A549 treated with CORT108297 at 1 μM for 4 hours (cell line): ENCODE measurements around the gene LST1. TPM values are rescaled to one million over a fixed set of nuclear protein-coding genes. Genes with fewer than 3 reads are reported as not detected.

Experiments used
- total RNA-seq: library from RNA; stranded (reverse); fragments of 200-300 nt; extraction: Qiagen RNA extraction; gene quantifications from 5 replicates; pipeline ENCODE4 v1.2.3, GENCODE V29; 2022

Gene LST1
- 0.46 to 0.73 TPM in 2 of 5 replicates, not detected in the others for total RNA-seq

DNA sequence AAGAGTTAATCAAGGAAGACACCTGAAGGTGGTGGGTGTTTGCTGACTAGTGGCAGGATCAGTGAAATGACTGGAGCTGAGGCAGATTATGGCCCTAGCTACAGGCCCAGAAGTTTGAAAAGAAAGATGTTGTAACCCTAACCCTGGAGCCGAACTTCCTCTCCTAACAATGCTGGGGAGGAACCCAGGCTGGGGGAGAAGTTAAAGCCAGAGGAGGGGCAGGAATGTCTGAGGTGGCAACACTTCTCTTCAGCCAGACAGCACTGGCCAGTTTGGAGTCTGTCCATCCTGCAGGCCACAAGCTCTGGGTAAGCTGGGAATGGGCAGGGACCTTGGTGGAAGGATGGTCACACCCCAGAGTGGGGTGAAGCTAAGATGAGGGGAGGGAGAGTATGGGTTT lies at the start of gene LST1:
Gene LST1 (plus strand): TSS at position 270 of the 400 bp plus-strand sequence. CDS start 1,023 bp downstream, outside the sequence.

DNA sequence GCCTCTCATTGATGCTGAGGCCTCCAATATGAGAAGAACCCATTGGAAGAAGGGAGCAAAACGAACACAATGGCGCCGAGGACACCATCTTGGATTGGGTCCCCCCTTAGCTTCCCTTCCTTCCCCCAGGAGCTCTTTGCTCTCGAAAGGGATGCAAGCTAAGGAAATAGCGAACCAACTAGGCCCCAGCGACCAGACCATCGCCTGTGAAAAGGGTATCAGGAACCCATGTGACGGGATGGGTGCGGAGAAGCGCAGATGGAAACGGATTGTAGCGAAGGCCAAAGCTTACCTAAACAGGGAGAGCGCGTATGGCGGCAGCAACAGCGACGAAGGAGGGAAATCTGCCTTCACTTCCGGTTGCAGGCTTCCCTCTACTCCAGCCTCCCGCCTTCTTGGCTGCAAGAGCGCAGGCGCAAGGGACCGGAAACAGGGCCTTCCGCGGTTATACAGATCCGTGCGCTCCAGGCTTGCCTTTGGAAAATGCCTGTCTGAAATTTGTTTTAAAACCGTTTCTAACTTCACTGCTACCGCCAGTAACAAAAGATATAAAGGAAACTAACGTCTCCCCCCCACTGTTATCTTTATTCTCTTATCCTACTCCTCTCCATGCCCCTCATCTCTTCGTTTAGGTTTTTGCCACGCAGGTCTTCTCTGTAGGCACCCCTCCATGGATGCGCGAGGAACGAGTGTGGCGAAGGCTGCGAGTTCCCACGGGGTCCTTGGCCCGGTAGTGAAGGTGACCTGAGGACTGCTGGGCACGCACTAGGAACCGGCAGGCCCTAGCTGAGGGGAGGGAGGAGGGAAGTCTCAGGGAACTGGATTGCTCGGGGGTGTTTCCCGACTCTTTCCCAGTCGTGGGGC lies 44.2 kb upstream of the LST1 start, which contains the start of gene DDX39B:
Gene DDX39B (minus strand): TSS at position 346 of the 864 bp plus-strand sequence. CDS start 1,471 bp downstream, outside the sequence.

DNA sequence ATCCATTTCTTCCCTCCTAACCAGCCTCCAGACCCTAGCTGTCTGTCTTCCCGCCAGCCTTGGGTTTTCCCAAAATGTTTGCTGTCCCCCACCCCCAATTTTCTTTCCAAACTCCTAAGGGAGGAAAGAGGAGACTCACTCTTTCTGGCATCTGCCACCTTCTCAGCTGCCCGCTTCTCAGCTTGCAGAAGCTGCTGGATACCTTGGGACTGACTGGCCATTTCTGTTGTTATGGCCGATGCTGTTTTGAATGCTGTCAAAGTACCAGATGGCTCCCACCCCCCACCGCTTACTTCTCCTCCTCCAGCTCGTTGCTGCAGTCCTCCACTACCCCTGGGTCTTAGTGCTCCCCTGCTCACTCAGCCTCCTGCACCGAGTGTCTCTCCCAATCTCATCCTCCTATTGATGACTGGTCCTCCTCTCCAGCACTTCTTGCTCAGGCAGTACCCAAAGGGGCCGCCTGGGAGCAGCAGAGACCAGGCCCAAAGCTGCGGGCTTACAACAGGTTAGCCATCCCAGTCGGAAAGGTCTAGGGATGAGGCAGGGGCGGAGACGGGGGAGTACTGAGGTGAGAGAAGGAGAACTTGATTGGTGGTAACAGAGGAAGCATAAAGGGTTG lies 39.6 kb upstream of the LST1 start, which contains the start of gene ATP6V1G2:
Gene ATP6V1G2 (minus strand): TSS at position 270 of the 619 bp plus-strand sequence. CDS start 49 bp downstream, at position 221.

DNA sequence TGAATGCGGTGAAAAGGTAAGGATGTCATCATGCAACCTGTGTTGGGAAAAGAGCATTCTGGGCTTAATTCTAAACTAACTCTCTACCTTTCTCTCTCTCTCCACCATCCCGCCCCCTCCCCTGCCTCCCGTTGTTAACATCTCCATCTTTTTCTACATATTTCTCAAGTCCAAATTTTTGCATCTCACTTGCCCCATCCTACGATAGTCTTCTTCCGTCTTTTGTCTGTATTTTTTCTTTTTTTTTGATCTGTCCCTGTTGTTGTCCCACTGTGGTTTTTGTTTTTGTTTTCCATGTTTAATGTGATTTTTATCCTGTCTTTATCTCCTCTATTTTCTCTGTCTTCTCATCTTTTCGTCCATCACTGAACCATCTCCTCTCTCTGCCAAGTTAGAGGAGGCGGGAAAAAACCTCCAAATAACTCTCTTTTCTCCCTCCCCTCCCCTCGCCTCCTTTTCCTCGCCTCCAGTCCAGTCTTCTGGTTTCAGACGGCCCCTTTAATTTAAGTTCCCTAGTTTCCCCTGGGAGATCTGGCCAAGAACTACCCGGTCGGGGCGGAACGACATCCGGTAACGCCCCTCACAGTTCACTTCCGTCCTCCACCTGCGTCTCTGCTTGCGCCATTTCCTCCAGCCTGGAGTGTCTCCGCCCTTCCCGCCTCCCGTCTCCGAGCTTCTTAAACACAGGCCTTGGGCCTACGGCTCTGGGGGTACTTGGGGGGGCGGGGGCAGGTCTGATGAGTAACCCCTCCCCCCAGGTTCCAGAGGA lies 38.9 kb upstream of the LST1 start, which contains the start of gene NFKBIL1:
Gene NFKBIL1 (plus strand): TSS at position 651 of the 769 bp plus-strand sequence. CDS start 87 bp downstream, at position 738.

DNA sequence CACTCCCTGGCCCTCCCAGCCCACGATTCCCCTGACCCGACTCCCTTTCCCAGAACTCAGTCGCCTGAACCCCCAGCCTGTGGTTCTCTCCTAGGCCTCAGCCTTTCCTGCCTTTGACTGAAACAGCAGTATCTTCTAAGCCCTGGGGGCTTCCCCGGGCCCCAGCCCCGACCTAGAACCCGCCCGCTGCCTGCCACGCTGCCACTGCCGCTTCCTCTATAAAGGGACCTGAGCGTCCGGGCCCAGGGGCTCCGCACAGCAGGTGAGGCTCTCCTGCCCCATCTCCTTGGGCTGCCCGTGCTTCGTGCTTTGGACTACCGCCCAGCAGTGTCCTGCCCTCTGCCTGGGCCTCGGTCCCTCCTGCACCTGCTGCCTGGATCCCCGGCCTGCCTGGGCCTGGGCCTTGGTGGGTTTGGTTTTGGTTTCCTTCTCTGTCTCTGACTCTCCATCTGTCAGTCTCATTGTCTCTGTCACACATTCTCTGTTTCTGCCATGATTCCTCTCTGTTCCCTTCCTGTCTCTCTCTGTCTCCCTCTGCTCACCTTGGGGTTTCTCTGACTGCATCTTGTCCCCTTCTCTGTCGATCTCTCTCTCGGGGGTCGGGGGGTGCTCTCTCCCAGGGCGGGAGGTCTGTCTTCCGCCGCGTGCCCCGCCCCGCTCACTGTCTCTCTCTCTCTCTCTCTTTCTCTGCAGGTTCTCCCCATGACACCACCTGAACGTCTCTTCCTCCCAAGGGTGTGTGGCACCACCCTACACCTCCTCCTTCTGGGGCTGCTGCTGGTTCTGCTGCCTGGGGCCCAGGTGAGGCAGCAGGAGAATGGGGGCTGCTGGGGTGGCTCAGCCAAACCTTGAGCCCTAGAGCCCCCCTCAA lies 13.8 kb upstream of the LST1 start, which contains the start of gene LTA:
Gene LTA (plus strand): TSS at position 249 of the 871 bp plus-strand sequence. CDS start 454 bp downstream, at position 703.

DNA sequence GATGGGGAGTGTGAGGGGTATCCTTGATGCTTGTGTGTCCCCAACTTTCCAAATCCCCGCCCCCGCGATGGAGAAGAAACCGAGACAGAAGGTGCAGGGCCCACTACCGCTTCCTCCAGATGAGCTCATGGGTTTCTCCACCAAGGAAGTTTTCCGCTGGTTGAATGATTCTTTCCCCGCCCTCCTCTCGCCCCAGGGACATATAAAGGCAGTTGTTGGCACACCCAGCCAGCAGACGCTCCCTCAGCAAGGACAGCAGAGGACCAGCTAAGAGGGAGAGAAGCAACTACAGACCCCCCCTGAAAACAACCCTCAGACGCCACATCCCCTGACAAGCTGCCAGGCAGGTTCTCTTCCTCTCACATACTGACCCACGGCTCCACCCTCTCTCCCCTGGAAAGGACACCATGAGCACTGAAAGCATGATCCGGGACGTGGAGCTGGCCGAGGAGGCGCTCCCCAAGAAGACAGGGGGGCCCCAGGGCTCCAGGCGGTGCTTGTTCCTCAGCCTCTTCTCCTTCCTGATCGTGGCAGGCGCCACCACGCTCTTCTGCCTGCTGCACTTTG lies 10.7 kb upstream of the LST1 start, which contains the start of gene TNF:
Gene TNF (plus strand): TSS at position 231 of the 567 bp plus-strand sequence. CDS start 177 bp downstream, at position 408.

DNA sequence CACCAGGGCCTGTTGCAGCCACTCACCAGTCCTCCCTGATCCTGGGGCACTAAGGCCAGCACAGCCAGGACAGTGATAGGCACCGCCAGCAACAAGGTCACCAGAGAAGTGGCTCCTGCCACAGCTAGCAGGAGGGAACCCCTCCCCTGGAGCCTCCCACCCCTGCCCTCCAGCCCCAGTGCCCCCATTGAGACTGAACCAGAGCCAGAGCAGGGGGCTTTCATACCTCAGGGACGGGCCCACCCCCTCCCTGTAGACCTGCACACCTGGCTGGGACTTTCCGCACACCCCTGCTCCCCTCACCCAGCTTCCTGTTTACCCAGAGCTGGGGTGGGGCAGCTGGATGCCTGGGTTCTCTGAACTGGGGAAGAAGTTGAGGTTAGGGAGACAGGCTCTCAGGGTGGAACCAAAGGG lies 3.8 kb upstream of the LST1 start, which contains the start of gene LTB:
Gene LTB (minus strand): TSS at position 195 of the 414 bp plus-strand sequence. CDS start 7 bp downstream, at position 188.

DNA sequence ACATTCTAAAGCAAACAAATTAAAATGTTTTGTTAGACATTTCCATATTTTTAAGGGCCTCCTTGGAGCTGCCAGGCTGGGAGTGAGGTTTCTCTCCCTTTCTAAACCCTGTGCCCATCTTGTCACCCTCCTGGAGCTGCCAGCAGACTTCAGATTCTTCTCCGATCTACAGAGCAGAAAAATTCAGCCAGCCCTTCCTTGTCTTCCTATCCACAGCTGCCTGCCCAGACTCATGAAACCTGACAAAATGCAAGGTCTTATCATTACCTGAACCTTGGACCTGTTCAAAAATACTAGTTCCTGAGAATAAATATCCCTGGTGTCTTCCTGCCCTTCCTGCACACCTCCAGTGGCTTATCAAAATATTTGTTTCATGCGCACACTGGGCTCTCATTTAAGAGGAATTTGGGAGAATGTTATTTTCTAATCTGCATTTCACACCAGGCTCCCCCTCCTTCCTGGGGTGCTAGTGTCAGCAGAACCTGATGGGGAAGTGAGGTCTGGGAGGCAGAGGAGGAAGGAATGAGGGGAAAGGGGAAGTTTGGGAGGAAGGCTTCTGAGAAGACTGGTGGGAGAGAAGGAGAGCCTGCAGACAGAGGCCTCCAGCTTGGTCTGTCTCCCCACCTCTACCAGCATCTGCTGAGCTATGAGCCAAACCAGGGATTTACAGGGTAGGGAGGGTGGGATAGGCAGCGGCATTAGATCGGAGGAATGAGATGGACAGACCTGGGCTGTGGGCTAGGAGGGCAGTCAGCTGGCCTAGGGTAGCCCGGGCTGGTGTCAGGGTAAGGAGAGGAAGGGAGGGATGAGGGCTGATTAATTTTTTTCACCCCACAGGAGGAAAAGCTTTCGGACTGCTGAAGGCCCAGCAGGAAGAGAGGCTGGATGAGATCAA lies 28.9 kb downstream of the LST1 start, which contains the start of gene AIF1:
Gene AIF1 (plus strand): TSS at position 551 of the 895 bp plus-strand sequence. CDS start 96 bp downstream, at position 647.

DNA sequence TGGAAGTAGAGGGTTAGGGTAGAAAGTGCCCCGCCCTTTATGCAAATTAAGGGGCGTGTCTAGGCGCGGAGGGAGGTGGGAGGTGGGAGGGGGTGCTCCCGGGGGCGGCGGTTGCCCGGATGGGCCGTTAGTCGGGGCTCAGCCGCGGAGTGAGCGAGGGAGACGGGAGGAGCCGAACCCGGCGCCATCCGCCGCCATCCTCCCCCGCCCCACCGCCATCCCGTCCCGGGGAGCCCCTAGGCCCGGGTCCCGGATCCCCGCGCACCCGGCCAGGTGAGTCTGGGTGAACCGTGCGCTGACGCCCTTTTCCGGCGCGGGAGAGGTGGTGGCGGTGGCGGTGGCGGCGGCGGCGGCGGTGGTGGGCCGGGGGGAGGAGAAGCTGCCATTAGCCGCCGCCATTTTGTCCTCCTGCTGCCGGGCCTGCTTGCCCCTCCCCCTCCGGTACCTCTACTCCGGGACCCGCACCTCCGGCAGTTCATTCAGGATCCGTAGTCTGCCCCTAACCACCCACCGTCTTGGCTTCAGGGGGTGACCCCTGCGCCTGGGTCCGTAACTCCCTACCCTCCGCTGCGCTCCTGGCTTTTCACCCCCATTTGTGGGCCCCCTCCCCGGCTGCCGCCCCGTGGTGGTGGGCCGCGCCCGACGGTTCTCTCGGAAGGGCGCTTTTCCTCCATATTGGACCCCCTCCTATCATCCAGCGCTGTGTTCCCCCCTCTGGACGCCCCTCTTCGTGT lies 34.7 kb downstream of the LST1 start, which contains the start of gene PRRC2A:
Gene PRRC2A (plus strand): TSS at position 130 of the 734 bp plus-strand sequence. CDS start 2,075 bp downstream, outside the sequence.

Other genes starting within 250 kb of the LST1 start
- gene HLA-B, start 229.1 kb upstream of the LST1 start, total RNA-seq, result 17.7 to 37.5 TPM (median 29.0 TPM) in 5 replicates
- 26.1 to 29.0 TPM (median 27.9 TPM) in 5 replicates for gene MICA, start 182.7 kb upstream of the LST1 start, total RNA-seq
- gene MICB, start 88.1 kb upstream of the LST1 start, total RNA-seq, result 7.0 to 9.3 TPM (median 7.4 TPM) in 5 replicates
- not detected in 5 replicates for gene MCCD1, start 57.3 kb upstream of the LST1 start, total RNA-seq
- gene DDX39B, start 44.3 kb upstream of the LST1 start, total RNA-seq, result 321 to 413 TPM (median 373 TPM) in 5 replicates
- 0.54 to 1.1 TPM (median 0.67 TPM) in 5 replicates for gene ATP6V1G2, start 39.7 kb upstream of the LST1 start, total RNA-seq
- 9.2 to 12.4 TPM (median 11.8 TPM) in 5 replicates for gene NFKBIL1, start 38.7 kb upstream of the LST1 start, total RNA-seq
- gene LTA, start 14.0 kb upstream of the LST1 start, total RNA-seq, result 0.11 to 0.23 TPM in 2 of 5 replicates, not detected in the others
- 0.06 to 0.36 TPM (median 0.09 TPM) in 4 of 5 replicates, not detected in the other for gene TNF, start 10.7 kb upstream of the LST1 start, total RNA-seq
- 0.22 to 0.38 TPM (median 0.33 TPM) in 5 replicates for gene LTB, start 3.9 kb upstream of the LST1 start, total RNA-seq
- not detected in 5 replicates for gene NCR3, start 6.7 kb downstream of the LST1 start, total RNA-seq
- gene AIF1, start 29.0 kb downstream of the LST1 start, total RNA-seq, result not detected in 5 replicates
- gene PRRC2A, start 34.4 kb downstream of the LST1 start, total RNA-seq, result 69.6 to 93.6 TPM (median 87.5 TPM) in 5 replicates
- gene BAG6, start 66.4 kb downstream of the LST1 start, total RNA-seq, result 114 to 156 TPM (median 146 TPM) in 5 replicates
- 2.9 to 4.1 TPM (median 3.0 TPM) in 5 replicates for gene APOM, start 69.6 kb downstream of the LST1 start, total RNA-seq
- 10.3 to 13.2 TPM (median 12.6 TPM) in 5 replicates for gene C6orf47, start 74.5 kb downstream of the LST1 start, total RNA-seq
- gene GPANK1, start 78.7 kb downstream of the LST1 start, total RNA-seq, result 10.8 to 12.2 TPM (median 11.7 TPM) in 5 replicates
- 165 to 184 TPM (median 170 TPM) in 5 replicates for gene CSNK2B, start 79.8 kb downstream of the LST1 start, total RNA-seq
- gene LY6G5B, start 83.7 kb downstream of the LST1 start, total RNA-seq, result 3.8 to 5.0 TPM (median 4.3 TPM) in 5 replicates
- gene LY6G5C, start 94.8 kb downstream of the LST1 start, total RNA-seq, result 1.1 to 2.0 TPM (median 1.6 TPM) in 5 replicates
- gene ABHD16A, start 117.0 kb downstream of the LST1 start, total RNA-seq, result 16.5 to 20.4 TPM (median 19.3 TPM) in 5 replicates
- gene LY6G6F, start 120.6 kb downstream of the LST1 start, total RNA-seq, result not detected in 5 replicates
- not detected in 5 replicates for gene LY6G6D, start 129.1 kb downstream of the LST1 start, total RNA-seq
- 0.09 to 0.12 TPM (median 0.10 TPM) in 3 of 5 replicates, not detected in the others for gene LY6G6C, start 135.5 kb downstream of the LST1 start, total RNA-seq
- not detected in 5 replicates for gene MPIG6B, start 137.1 kb downstream of the LST1 start, total RNA-seq
- gene DDAH2, start 143.0 kb downstream of the LST1 start, total RNA-seq, result 28.8 to 35.0 TPM (median 32.1 TPM) in 5 replicates
- gene CLIC1, start 150.3 kb downstream of the LST1 start, total RNA-seq, result 497 to 519 TPM (median 513 TPM) in 5 replicates
- gene MSH5, start 153.7 kb downstream of the LST1 start, total RNA-seq, result 11.5 to 15.5 TPM (median 14.0 TPM) in 5 replicates
- gene SAPCD1, start 176.4 kb downstream of the LST1 start, total RNA-seq, result 2.7 to 4.9 TPM (median 4.1 TPM) in 5 replicates
- gene VWA7, start 191.1 kb downstream of the LST1 start, total RNA-seq, result 1.5 to 2.0 TPM (median 1.8 TPM) in 5 replicates
- 47.0 to 60.8 TPM (median 59.2 TPM) in 5 replicates for gene VARS1, start 209.5 kb downstream of the LST1 start, total RNA-seq
- gene LSM2, start 220.7 kb downstream of the LST1 start, total RNA-seq, result 48.5 to 67.7 TPM (median 60.4 TPM) in 5 replicates
- 1.5 to 2.2 TPM (median 1.8 TPM) in 5 replicates for gene HSPA1L, start 229.0 kb downstream of the LST1 start, total RNA-seq
- 250 to 374 TPM (median 304 TPM) in 5 replicates for gene HSPA1A, start 229.3 kb downstream of the LST1 start, total RNA-seq
- gene HSPA1B, start 241.5 kb downstream of the LST1 start, total RNA-seq, result 191 to 290 TPM (median 231 TPM) in 5 replicates